HepG2 (cell line): ENCODE results near the gene GMEB2. TPM values are rescaled to one million over a fixed set of nuclear protein-coding genes. Genes with fewer than 3 reads are reported as not detected.

Experiments used
- CBFB ChIP-seq: sonication (generic); formaldehyde crosslinking; IDR thresholded peaks from 2 replicates; pipeline ENCODE4 v1.4.0; 2020; ENCODE audit warnings: missing genetic modification reagents
- DNMT3B ChIP-seq: conservative IDR thresholded peaks from 2 replicates; pipeline ENCODE4 v1.6.1; 2016; ENCODE audit warnings: missing biosample characterization, control low read depth
- DR1 ChIP-seq: sonication (generic); formaldehyde crosslinking; IDR thresholded peaks from 2 replicates; pipeline ENCODE4 v1.8.0; 2021; ENCODE audit warnings: mild to moderate bottlenecking, missing genetic modification reagents, inconsistent platforms
- HDAC1 ChIP-seq: sonication (generic); formaldehyde crosslinking; IDR thresholded peaks from 2 replicates; pipeline ENCODE4 v1.5.1; 2020; ENCODE audit warnings: mild to moderate bottlenecking, missing genetic modification reagents
- KAT7 ChIP-seq: IDR thresholded peaks from 2 replicates; pipeline ENCODE4 v1.6.1; 2018; ENCODE audit warnings: borderline replicate concordance, missing compliant biosample characterization
- LCORL ChIP-seq, 2 experiments: fragments of 450-650 bp in 1 of 2; sonication (generic) in 1 of 2; formaldehyde crosslinking in 1 of 2; IDR thresholded peaks; 2 replicates each; pipeline versions ENCODE4 v1.5.0 to v1.6.1; 2017 to 2020; ENCODE audit warnings: antibody characterized with exemption in 1 of 2, missing genetic modification reagents in 1 of 2
- MBD4 ChIP-seq: IDR thresholded peaks from 2 replicates; pipeline ENCODE4 v1.6.1; 2012; ENCODE audit warnings: low read length, inconsistent platforms, borderline replicate concordance
- MYPOP ChIP-seq: sonication (generic); formaldehyde crosslinking; IDR thresholded peaks from 2 replicates; pipeline ENCODE4 v1.8.1; 2023; ENCODE audit warnings: mild to moderate bottlenecking, moderate library complexity, missing genetic modification reagents
- NR2F2 ChIP-seq: IDR thresholded peaks from 2 replicates; pipeline ENCODE4 v1.6.1; 2012; ENCODE audit warnings: low read depth, inconsistent platforms, borderline replicate concordance
- RFX3 ChIP-seq: IDR thresholded peaks from 2 replicates; pipeline ENCODE4 v1.6.1; 2016; ENCODE audit warnings: missing biosample characterization, missing genetic modification reagents
- RFXAP ChIP-seq: sonication (generic); formaldehyde crosslinking; IDR thresholded peaks from 2 replicates; pipeline ENCODE4 v1.4.0; 2020; ENCODE audit warnings: missing genetic modification reagents, borderline replicate concordance
- TOPORS ChIP-seq: sonication (generic); formaldehyde crosslinking; IDR thresholded peaks from 2 replicates; pipeline ENCODE4 v1.8.0; 2023; ENCODE audit warnings: mild to moderate bottlenecking, missing genetic modification reagents
- ZBTB33 ChIP-seq: sonication (generic); formaldehyde crosslinking; IDR thresholded peaks from 2 replicates; pipeline ENCODE4 v1.4.0; 2020; ENCODE audit warnings: missing genetic modification reagents
- ZNF160 ChIP-seq: sonication (generic); formaldehyde crosslinking; IDR thresholded peaks from 2 replicates; pipeline ENCODE4 v1.8.0; 2022; ENCODE audit warnings: mild to moderate bottlenecking, inconsistent platforms, missing genetic modification reagents
- ZNF234 ChIP-seq: sonication (generic); formaldehyde crosslinking; conservative IDR thresholded peaks from 2 replicates; pipeline ENCODE4 v1.5.1; 2020; ENCODE audit warnings: mild to moderate bottlenecking, missing genetic modification reagents
- ZNF547 ChIP-seq: sonication (generic); formaldehyde crosslinking; IDR thresholded peaks from 2 replicates; pipeline ENCODE4 v1.5.1; 2020; ENCODE audit warnings: mild to moderate bottlenecking, missing genetic modification reagents
- ZNF703 ChIP-seq: sonication (generic); formaldehyde crosslinking; IDR thresholded peaks from 2 replicates; pipeline ENCODE4 v1.5.1; 2020; ENCODE audit warnings: missing genetic modification reagents, mild to moderate bottlenecking, moderate library complexity, borderline replicate concordance
- ZNF724P ChIP-seq: sonication (generic); formaldehyde crosslinking; IDR thresholded peaks from 2 replicates; pipeline ENCODE4 v1.8.0; 2022; ENCODE audit warnings: missing genetic modification reagents, borderline replicate concordance
- ZNF784 ChIP-seq: sonication (generic); formaldehyde crosslinking; IDR thresholded peaks from 2 replicates; pipeline ENCODE4 v1.5.1; 2020; ENCODE audit warnings: missing genetic modification reagents, mild to moderate bottlenecking, borderline replicate concordance
- polyA plus RNA-seq, 8 experiments: library from polyadenylated mRNA; depleted of rRNA in 3 of 8; stranded (reverse) in 7 of 8; unstranded in 1 of 8; fragments of >200 nt; fragmentation: Illumina TruSeq in 4 of 8; extraction: Trizol in 4 of 8; gene quantifications; 2 replicates each; pipeline versions ENCODE4 v1.2.1 to v1.2.3, GENCODE V29; 2011 to 2016; ENCODE audit warnings: low read depth in 4 of 8, missing spikeins in 1 of 8, mixed read lengths in 1 of 8; ENCODE audit not compliant: insufficient read depth in 1 of 8
- total RNA-seq, 5 experiments: library from RNA; depleted of rRNA; stranded (reverse); fragments of >200 nt; fragmentation: Illumina TruSeq; extraction: Trizol; gene quantifications; 2 replicates each; pipeline ENCODE4 v1.2.3, GENCODE V29; 2016; ENCODE audit warnings: low read depth in 1 of 5
- TF ChIP-seq, protein P1 (sequence below): IDR thresholded peaks from 2 replicates; pipeline ENCODE4 v1.6.1; 2016; ENCODE audit warnings: low read depth, missing genetic modification reagents, missing compliant biosample characterization

Gene GMEB2
- total and polyA plus RNA-seq, 2 of the 13 experiments (the other 11 are each of a cell fraction or from before 2014, with no cell fraction given): 10.6 to 12.4 TPM

GRCh38 chr20:63641792-63642523, 15.1 kb upstream of the GMEB2 start (continued):
- peak; percentile 86 for TF ChIP-seq ZBTB33
- TF ChIP-seq NR2F2: peak; percentile 33; the same call in 1 of the 2 replicates
- TF ChIP-seq CBFB (CRISPR knock-in tag): peak; percentile 73; the same call in 1 of the 2 replicates
- TF ChIP-seq, protein P1, sequence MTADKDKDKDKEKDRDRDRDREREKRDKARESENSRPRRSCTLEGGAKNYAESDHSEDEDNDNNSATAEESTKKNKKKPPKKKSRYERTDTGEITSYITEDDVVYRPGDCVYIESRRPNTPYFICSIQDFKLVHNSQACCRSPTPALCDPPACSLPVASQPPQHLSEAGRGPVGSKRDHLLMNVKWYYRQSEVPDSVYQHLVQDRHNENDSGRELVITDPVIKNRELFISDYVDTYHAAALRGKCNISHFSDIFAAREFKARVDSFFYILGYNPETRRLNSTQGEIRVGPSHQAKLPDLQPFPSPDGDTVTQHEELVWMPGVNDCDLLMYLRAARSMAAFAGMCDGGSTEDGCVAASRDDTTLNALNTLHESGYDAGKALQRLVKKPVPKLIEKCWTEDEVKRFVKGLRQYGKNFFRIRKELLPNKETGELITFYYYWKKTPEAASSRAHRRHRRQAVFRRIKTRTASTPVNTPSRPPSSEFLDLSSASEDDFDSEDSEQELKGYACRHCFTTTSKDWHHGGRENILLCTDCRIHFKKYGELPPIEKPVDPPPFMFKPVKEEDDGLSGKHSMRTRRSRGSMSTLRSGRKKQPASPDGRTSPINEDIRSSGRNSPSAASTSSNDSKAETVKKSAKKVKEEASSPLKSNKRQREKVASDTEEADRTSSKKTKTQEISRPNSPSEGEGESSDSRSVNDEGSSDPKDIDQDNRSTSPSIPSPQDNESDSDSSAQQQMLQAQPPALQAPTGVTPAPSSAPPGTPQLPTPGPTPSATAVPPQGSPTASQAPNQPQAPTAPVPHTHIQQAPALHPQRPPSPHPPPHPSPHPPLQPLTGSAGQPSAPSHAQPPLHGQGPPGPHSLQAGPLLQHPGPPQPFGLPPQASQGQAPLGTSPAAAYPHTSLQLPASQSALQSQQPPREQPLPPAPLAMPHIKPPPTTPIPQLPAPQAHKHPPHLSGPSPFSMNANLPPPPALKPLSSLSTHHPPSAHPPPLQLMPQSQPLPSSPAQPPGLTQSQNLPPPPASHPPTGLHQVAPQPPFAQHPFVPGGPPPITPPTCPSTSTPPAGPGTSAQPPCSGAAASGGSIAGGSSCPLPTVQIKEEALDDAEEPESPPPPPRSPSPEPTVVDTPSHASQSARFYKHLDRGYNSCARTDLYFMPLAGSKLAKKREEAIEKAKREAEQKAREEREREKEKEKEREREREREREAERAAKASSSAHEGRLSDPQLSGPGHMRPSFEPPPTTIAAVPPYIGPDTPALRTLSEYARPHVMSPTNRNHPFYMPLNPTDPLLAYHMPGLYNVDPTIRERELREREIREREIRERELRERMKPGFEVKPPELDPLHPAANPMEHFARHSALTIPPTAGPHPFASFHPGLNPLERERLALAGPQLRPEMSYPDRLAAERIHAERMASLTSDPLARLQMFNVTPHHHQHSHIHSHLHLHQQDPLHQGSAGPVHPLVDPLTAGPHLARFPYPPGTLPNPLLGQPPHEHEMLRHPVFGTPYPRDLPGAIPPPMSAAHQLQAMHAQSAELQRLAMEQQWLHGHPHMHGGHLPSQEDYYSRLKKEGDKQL (CRISPR knock-in tag): no peak
- TF ChIP-seq RFXAP (CRISPR knock-in tag): no peak; the same call in 1 of the 2 replicates
- 0 out of 2 replicates have a peak, but pooled peaks have one; percentile 29 for TF ChIP-seq ZNF547
- TF ChIP-seq ZNF234 (CRISPR knock-in tag): 0 out of 2 replicates have a peak, but pooled peaks have one; percentile 61
- TF ChIP-seq RFX3: no peak
- peak; percentile 26; the same call in 1 of the 2 replicates for TF ChIP-seq ZNF160
- TF ChIP-seq KAT7 (CRISPR knock-in tag): peak; percentile 83; the same call in 1 of the 2 replicates
- no peak for TF ChIP-seq LCORL (IDR thresholded peaks at IDR 0.05)
- peak; percentile 63 for TF ChIP-seq LCORL (CRISPR knock-in tag; IDR thresholded peaks at IDR 0.05)
- peak; percentile 56; the same call in 1 of the 2 replicates for TF ChIP-seq ZNF724P
- TF ChIP-seq TOPORS (CRISPR knock-in tag): no peak
- TF ChIP-seq MYPOP (CRISPR knock-in tag): peak; percentile 81; the same call in 1 of the 2 replicates
- no peak for TF ChIP-seq DNMT3B (CRISPR knock-in tag)
- peak; percentile 64 for TF ChIP-seq HDAC1 (CRISPR knock-in tag)
- TF ChIP-seq ZNF784 (CRISPR knock-in tag): peak; percentile 67
- no peak for TF ChIP-seq MBD4
- TF ChIP-seq DR1 (CRISPR knock-in tag): no peak
- no peak for TF ChIP-seq ZNF703 (CRISPR knock-in tag)
